Measurements from ENCODE around the gene SLC5A10.
"Not testable (repeated sequence)": the region's sequence is repeated elsewhere in the genome, so short reads cannot be mapped to it uniquely, and the experiment has no call there.

Gene SLC5A10

DNA sequence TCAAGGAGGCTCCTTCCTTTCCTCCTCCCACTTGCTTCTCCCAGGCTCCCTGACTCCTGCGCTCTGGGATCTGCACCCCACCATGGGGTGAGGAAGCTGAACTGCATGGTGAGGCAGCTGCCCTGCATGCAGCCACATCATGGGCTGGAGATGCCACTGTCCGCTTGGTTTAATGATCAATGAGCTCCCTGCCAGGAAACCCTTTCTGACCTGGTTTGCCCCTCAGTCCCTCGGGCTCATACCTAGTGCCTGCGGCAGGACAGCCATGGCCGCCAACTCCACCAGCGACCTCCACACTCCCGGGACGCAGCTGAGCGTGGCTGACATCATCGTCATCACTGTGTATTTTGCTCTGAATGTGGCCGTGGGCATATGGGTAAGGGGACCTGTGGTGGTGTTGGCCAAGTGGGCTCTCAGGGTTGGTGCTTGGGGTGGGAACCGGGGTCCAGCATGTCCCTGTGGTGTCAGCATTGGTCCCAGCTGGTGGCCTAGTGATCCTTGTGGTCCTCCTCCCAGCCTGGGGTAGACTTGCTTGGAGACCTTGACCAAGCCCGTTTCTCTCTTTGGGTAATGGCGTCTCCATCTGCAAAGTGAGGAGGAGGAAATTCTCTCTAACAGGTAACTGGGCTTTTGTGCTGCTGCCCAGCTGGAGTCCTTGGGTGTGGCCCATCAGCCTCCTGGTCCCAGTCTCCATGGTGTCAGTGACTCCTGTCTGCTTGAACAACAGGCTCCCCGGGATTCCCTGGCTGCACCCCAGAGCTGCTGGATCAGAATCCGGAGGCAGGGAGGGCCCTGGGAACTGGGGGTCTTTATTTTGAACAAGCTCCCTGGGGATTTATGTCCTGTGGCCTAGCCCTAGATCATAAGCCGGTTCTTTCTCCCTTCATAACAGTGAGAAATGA is at the start of gene SLC5A10:
SLC5A10 (plus strand) TSS at position 225 of the 902 bp plus-strand sequence; CDS start at position 266, 41 bp downstream.
- no peak for DNase-seq (ENCODE audit: low spot score)

- no peak for DNase-seq (ENCODE audit: low spot score)
These were observed 47.5 kb upstream of the SLC5A10 start for GRCh38 chr17:18904482-18904881.

- no peak for DNase-seq (ENCODE audit: low spot score)
These were observed 46.7 kb upstream of the SLC5A10 start for GRCh38 chr17:18905226-18905625.

GRCh38 chr17:18910326-18910725 is 41.6 kb upstream of the SLC5A10 start:
- DNase-seq (ENCODE audit: low spot score): no peak

DNA sequence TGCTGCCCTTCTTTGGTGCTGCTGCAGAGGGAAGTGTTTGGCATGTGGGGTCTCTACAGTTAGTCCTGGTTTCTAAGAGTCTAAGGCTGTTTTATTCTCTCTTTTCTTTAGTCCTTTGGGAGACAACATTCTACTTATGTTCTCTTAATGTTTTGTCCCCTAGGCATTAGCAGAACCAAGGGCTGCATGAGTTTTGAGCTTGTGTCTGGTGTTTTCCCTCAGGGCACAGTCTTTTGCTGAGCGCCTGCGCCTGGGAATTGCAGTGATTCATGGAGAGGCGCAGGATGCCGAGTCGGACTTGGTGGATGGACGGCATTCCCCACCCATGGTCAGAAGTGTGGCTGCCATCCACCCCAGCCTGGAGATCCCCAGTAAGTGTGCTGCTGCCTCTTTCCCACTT is 41.1 kb upstream of the SLC5A10 start:
- DNase-seq (ENCODE audit: low spot score): no peak

GRCh38 chr17:18916816-18917500 is 35.0 kb upstream of the SLC5A10 start:
- no peak for DNase-seq (ENCODE audit: low spot score)

- DNase-seq (ENCODE audit: low spot score): no peak
These were observed 34.4 kb upstream of the SLC5A10 start for GRCh38 chr17:18917506-18918032.

DNA sequence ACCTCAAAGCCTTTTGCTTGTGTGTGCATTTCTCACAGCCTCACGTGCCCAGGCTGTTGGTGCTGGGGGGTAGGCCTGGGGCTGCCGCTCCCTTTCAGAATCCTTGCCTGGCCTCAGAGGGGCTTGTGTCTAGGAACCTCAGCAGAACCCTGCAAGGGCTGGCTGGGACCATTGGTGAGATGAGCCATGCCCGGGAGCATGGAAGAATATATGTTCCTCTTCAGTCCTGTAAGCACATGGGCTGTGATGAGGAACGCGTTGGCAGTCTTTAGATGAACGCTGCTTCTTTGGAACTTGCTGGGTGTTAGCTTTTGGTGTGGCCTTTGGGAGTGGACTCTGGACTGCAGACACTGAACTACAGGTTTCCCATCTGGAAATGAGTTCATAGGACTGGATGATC is 32.0 kb upstream of the SLC5A10 start:
- DNase-seq (ENCODE audit: low spot score): no peak

- DNase-seq (ENCODE audit: low spot score): peak; percentile 37
These were observed 31.0 kb upstream of the SLC5A10 start for GRCh38 chr17:18920911-18921441.

DNA sequence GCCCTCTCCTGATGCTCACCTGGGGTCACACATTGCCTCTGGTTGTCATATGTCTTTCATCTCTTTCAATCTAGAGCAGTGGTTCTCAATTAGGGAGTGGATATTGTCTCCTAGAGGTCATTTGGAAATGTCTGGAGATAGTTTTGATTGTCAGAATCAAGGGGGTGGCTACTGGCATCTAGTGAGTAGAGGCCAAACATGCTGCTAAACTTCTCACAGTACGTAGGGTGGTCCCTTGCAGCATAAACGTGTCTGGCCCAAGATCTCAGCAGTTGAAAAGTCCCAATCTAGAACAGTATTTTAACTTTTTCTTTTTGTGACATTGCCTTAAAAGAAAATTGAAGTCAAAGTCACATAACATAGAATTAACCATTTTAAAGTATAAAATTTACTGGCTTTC is 30.5 kb upstream of the SLC5A10 start:
- no peak for DNase-seq (ENCODE audit: low spot score)

- DNase-seq (ENCODE audit: low spot score): no peak
These were observed 30.0 kb upstream of the SLC5A10 start for GRCh38 chr17:18921912-18922451.

GRCh38 chr17:18922596-18922995 is 29.4 kb upstream of the SLC5A10 start:
- not testable (repeated sequence) for DNase-seq (ENCODE audit: low spot score)

DNA sequence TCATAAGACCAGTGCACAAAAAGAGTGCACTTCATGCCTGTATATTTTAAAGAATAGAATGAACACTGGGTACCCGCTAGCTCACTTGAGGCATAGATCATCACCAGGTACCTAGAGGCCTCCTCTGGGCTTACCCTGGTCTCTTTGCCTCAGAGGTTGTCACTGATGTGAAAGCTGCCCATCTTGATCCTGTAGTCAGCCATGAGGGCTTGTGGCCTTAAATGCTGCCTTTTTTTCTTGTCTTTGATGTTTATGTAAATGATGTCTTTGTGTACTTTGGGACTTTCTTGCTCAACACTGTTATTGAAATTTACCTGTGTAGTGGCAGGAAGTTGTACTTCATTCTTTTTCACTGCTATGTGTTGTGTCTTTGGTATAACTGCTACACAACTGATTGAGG is 26.8 kb upstream of the SLC5A10 start:
- DNase-seq (ENCODE audit: low spot score): no peak

GRCh38 chr17:18928628-18929125 is 23.3 kb upstream of the SLC5A10 start:
- DNase-seq (ENCODE audit: low spot score): no peak

DNA sequence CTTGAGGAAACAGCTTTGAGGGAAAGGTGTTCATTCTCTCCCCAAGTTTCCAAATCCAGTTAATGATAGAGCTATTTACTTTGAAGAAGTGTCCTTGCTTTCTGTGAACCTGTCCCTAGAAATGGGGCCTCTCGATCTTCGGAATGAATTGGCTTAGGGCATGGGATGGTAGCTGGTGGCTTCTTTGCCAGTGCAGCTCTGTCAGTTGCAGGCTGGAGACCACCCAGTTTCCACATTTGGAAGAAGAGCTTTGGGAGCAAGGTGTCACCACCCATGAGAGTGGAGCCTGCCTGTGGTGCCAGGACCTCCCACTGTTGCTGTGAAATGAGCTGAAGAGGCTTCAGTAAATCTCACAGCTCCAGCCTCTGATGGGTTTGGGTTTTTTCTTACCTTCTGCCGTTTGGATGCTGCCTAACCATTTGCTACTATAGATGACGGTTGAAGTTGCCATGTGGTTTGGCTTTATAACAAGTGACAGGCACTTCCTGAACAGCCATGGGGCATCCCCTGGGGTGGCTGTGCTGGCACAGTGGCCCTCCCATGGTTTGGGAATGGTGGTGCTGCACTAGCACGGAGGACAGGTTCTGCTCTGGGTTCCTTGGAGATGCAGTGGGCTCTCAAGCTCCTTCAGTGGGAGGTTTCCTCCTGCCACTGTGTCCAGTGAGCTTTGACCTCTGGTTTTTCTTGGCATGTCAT is 19.5 kb upstream of the SLC5A10 start:
- DNase-seq (ENCODE audit: low spot score): no peak

- DNase-seq (ENCODE audit: low spot score): no peak
These were observed 18.6 kb upstream of the SLC5A10 start for GRCh38 chr17:18933102-18934058.

DNA sequence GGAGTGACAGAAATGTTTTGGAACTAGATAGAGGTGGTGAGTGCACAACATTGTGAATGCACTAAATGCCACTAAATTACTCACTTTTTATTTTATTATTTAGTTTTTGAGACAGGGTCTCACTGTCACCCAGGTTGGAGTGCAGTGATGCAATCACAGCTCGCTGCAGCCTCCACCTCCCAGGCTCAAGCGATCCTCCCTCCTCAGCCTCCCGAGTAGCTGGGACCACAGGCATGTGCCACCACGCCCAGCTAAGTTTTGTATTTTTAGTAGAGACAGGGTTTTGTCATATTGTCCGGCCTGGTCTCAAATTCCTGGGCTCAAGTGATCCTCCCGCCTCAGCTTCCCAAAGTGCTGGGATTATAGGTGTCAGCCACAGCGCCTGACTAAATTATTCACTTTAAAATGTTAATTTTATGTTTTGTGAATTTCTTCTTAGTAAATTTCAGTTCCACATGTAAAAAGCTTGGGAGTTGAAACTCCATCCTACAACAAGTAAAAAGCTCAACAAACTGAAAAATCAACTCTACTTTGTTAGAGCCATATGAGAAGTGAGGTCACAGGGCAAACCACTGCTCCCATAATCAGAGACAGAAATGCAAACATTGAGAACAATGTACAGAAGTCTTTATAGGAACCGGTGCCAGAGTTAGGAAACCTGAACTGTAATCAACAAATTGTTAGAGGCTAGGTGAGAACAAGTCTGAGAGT is 13.8 kb upstream of the SLC5A10 start:
- no peak for DNase-seq (ENCODE audit: low spot score)

DNA sequence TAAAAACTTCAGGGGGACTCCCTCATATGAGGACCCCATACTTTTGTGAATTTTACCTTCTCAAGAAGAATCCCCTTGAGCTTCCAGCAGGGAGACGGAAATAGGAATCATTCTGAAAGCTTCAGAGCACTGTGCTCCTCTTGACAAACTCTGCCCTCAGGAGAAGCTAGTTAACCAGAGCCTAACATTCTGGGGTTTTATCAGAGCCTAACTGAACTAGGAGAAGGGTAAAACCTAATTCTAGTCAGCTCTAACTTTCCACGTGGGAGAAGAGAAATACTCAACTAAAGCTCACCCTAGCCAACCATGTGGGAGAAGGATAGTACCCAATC is 13.3 kb upstream of the SLC5A10 start:
- DNase-seq (ENCODE audit: low spot score): no peak

DNA sequence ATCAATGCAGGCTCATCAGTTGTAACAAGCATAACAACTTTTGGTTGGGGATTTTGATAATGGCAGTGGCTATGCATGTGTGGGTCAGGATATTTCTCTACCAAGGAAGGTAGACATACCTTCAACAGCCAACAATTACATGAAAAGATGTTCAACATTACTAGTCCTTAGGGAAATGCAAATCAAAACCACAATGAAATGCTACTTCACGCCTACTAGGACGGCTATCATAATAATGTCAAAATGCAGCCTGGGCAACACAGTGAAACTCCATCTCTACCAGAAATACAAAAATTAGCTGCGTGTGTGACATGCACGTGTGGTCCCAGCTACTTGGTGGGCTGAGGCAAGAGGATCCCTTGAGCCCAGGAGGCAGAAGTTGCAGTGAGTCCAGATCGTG is 7.3 kb upstream of the SLC5A10 start:
- DNase-seq (ENCODE audit: low spot score): no peak

GRCh38 chr17:18946536-18946935 is 5.4 kb upstream of the SLC5A10 start:
- no peak for DNase-seq (ENCODE audit: low spot score)
